Activated CD4-positive, alpha-beta T cell treated with anti-CD3 and anti-CD28 coated beads for 36 hours (primary cell): ENCODE data around the gene C1orf116. TPM values are rescaled to one million over a fixed set of nuclear protein-coding genes. Genes with fewer than 3 reads are reported as not detected.

ENCODE experiments used
- ATAC-seq: fragments of 200-7000 bp; cut with Tn5 transposase; one replicate; pipeline ENCODE4 v1.10.0; 2021; ENCODE audit warnings: mild to moderate bottlenecking, moderate library complexity
- CTCF ChIA-PET: fragments of 350-600 bp; sonication (Branson Sonifier 250); formaldehyde crosslinking; loops from one replicate; lab custom pipeline; 2021; ENCODE audit warnings: antibody characterized with exemption; lab: Charles Lee
- POLR2A ChIA-PET: fragments of 350-600 bp; sonication (Branson Sonifier 250); formaldehyde crosslinking; loops from one replicate; lab custom pipeline; 2021; ENCODE audit warnings: antibody characterized with exemption, inconsistent platforms; lab: Charles Lee
- DNase-seq: peaks from one replicate; pipeline ENCODE4 v3.0.0-alpha.2; 2020
- H3K27ac Mint-ChIP-seq: one replicate; pipeline ENCODE4 v1.8.0; 2021; ENCODE audit warnings: mixed read lengths
- H3K27me3 Mint-ChIP-seq: one replicate; pipeline ENCODE4 v1.8.0; 2021; ENCODE audit warnings: mixed read lengths
- H3K36me3 Mint-ChIP-seq: one replicate; pipeline ENCODE4 v1.8.0; 2021; ENCODE audit warnings: low read depth, mixed read lengths
- H3K4me1 Mint-ChIP-seq: one replicate; pipeline ENCODE4 v1.8.0; 2021; ENCODE audit warnings: mixed read lengths
- H3K4me3 Mint-ChIP-seq: one replicate; pipeline ENCODE4 v1.8.0; 2021; ENCODE audit warnings: mild to moderate bottlenecking, moderate library complexity, mixed read lengths
- H3K9me3 Mint-ChIP-seq: one replicate; pipeline ENCODE4 v1.8.0; 2021; ENCODE audit warnings: low read depth, mixed read lengths
- intact Hi-C, 2 experiments: fragments of 100-400 bp; cut with DNase I in 1 of 2; cut with micrococcal nuclease in 1 of 2; formaldehyde crosslinking; loops; one replicate each; pipeline versions ENCODE4 v1.14.2 to v1.15.1; 2022 to 2024; cut with DNase I, micrococcal nuclease
- total RNA-seq, 2 experiments: library from RNA; stranded (reverse); gene quantifications; one replicate each; pipeline ENCODE4 v1.2.3, GENCODE V29; 2021

The C1orf116 gene
- total RNA-seq, 2 experiments from 2014 or later, result 0.05 TPM; not detected in 1

DNA sequence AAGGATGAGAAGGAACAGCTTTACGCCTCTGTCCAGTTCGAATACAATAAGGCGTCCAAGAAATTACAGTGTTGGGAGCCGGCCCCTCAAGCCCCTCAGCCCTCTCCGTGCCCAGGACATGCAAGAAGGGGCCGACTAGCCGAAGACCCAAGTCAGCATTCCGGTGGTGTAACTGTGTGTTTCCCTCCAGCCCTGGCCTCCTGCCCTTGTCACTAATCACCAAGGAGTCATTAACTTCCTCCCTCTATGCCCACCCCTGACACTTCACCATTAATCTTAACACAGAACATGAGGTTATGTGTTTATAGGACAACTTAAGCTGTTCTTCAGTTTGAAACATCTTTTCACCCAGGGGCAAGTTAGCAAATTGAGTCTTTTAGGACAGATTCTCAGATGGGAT is 39.7 kb upstream of the C1orf116 start:
- Mint-ChIP-seq H3K27ac (no peak overlapping the region), H3K4me1 (peaks cover 29% of the 10 kb centered on the region), H3K27me3 (no peaks in the 10 kb centered on the region), H3K36me3 (peaks cover 2% of the 10 kb centered on the region), H3K9me3 (no peaks in the 10 kb centered on the region), H3K4me3 (no peak overlapping the region)
- DNase-seq, result no peak
- no peak for ATAC-seq
- ChIA-PET CTCF (interaction anchor here (1.1 to 5.2 kb wide), 5 partner anchors 10 to 451 kb away, joined by 3 to 38 read pairs (median 4); no protein-coding TSS in a partner anchor), POLR2A (interaction anchor here (0.6 kb wide), 1 partner anchor 170 kb away, joined by 5 read pairs; no protein-coding TSS in a partner anchor)
- intact Hi-C loops, result no loop called here

DNA sequence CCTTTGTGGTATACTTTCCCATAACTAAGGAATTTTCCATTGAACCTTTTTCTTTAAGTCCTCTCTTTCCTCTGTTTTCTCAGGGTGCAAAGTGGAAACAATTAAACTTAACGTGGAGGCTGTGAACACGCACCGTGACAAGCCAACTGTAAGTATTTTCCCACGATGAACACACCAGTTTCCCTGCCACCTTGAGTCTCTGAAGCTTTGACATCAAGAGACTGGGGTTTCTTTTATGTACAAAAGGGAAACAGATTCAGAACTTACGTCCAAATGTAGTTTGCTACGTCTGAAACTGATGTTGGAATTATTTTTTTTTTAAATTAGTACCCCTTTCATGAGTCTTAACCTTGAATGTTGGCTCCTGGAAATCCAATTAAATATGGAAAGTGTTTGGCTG is 38.9 kb upstream of the C1orf116 start:
- ChIA-PET CTCF (interaction anchor here (0.9 to 5.2 kb wide), 9 partner anchors 11 to 427 kb away, joined by 3 to 38 read pairs (median 4); partner anchors contain the start of gene PFKFB2), POLR2A (no interaction called here)
- Mint-ChIP-seq H3K9me3 (no peaks in the 10 kb centered on the region), H3K4me3 (no peak overlapping the region), H3K4me1 (peaks cover 29% of the 10 kb centered on the region), H3K36me3 (peaks cover 2% of the 10 kb centered on the region), H3K27me3 (no peaks in the 10 kb centered on the region), H3K27ac (no peak overlapping the region)
- DNase-seq, result no peak
- ATAC-seq, result no peak
- intact Hi-C loops, result no loop called here

DNA sequence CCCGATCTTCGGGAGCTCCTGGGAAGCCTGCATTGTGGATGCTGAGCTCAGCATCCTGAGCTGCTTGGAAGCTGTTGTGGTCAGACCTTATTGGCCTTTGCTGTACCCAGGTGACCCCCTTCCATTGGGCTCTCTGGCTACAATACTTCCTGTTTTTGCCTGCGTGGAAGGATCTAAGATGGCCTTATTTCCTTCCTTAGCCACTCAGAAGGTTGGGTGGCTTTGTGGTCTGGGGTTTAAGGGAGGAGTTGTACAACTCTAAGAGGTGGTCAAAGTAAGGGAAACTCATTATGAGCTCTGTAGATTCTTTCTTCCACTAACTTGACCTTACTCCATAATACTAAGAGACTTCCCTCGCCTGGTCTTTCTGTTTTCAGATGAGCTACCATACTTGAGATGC is 38.3 kb upstream of the C1orf116 start:
- CTCF ChIA-PET, result interaction anchor here (0.5 to 5.2 kb wide), 9 partner anchors 11 to 543 kb away, joined by 3 to 38 read pairs (median 4); partner anchors contain the start of gene PFKFB2
- DNase-seq (no peak), ATAC-seq (peak; percentile 28)
- Mint-ChIP-seq H3K27ac (peak overlapping the region; percentile 63), H3K4me1 (peaks cover 29% of the 10 kb centered on the region), H3K4me3 (no peak overlapping the region), H3K36me3 (peaks cover 2% of the 10 kb centered on the region), H3K27me3 (no peaks in the 10 kb centered on the region), H3K9me3 (no peaks in the 10 kb centered on the region)
- intact Hi-C loops, result no loop called here
- POLR2A ChIA-PET, result interaction anchor here (0.6 kb wide), 2 partner anchors 16 to 167 kb away, joined by 3 to 4 read pairs; no protein-coding TSS in a partner anchor

DNA sequence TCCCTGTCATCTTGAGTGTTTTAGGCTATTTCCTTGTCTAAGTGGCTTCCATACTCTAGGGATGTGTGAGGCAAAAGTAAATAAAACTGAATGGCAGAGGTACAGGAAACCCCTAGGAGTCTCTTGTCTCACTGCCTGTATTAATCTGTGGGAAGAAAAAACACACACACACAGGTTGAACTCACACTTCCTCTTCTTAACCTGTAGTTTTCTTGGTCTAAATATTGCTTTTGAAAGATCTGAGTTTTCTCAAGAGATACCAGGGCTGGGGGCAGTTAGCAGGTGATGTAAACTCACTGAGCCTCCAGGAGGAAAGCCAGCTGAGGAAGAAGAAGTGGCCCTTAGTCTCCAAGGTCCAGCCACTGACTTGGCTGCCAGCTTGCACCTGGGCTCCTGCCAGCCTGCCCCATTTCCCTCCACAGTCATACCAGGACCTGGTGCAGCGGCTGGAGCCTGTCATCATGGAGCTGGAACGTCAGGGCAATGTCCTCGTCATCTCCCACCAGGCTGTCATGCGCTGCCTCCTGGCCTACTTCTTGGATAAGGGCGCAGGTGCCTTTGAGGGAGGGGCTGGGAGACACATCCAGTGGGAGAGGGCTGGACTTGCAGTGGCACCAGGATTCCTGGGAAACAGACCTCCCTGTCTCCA is 37.4 kb upstream of the C1orf116 start:
- Mint-ChIP-seq H3K4me1 (peaks cover 29% of the 10 kb centered on the region), H3K4me3 (no peak overlapping the region), H3K27ac (no peak overlapping the region), H3K27me3 (no peaks in the 10 kb centered on the region), H3K9me3 (no peaks in the 10 kb centered on the region), H3K36me3 (peaks cover 2% of the 10 kb centered on the region)
- ChIA-PET CTCF (interaction anchor here (1.4 to 5.2 kb wide), 4 partner anchors 10 to 428 kb away, joined by 4 to 38 read pairs (median 8); no protein-coding TSS in a partner anchor), POLR2A (interaction anchor here (0.6 kb wide), 2 partner anchors 15 to 166 kb away, joined by 3 to 4 read pairs; no protein-coding TSS in a partner anchor)
- ATAC-seq, result no peak
- intact Hi-C loops, result no loop called here
- no peak for DNase-seq

DNA sequence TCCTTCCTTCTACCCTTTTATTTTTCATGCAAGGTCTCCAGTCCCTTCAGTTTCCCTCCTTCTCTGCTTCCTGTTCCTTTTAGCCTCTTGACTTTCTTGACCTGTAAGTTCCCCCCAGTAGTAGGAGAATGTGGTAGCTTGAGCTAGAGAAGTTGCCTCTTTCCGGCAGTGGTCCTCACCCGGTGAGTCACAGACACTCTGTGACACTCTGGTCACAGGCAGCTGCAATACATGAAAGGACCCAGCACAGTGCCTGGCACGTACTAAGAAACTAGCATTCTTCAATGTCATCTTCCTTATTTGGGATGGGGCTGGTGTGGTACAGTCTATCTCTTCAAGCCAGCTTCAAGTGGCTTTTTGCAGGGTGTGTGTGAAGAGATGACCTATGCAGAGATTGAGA is 36.5 kb upstream of the C1orf116 start:
- peaks cover 29% of the 10 kb centered on the region for H3K4me1 Mint-ChIP-seq
- peaks cover 2% of the 10 kb centered on the region for H3K36me3 Mint-ChIP-seq
- no peaks in the 10 kb centered on the region for H3K9me3 Mint-ChIP-seq
- no peak overlapping the region for H3K4me3 Mint-ChIP-seq
- ChIA-PET POLR2A (no interaction called here), CTCF (interaction anchor here (0.7 to 2.2 kb wide), 4 partner anchors 9 to 25 kb away, joined by 3 to 8 read pairs (median 6); no protein-coding TSS in a partner anchor)
- H3K27ac Mint-ChIP-seq, result peak overlapping the region; percentile 75
- DNase-seq, result peak; percentile 38
- peak; percentile 81 for ATAC-seq
- no peaks in the 10 kb centered on the region for H3K27me3 Mint-ChIP-seq
- intact Hi-C loops, result no loop called here

DNA sequence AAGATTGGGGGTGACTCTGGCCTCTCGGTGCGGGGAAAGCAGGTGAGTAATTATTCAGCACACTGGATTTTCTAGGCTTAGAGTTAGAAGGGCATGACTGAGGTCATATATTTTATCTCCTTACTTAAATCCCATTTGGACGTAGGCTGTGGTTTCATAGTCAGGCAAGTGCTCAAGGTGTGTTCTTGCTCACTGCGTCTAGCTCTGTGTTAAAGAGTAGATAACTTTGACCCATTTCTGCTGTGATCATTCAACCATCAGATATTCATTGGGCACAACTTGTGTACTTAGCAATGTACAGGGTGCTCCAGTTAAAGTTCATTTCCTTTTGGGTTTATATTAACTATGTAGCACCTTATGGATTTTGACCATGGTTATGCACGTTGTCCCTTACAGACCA is 35.1 kb upstream of the C1orf116 start:
- Mint-ChIP-seq H3K36me3 (peaks cover 2% of the 10 kb centered on the region), H3K4me3 (no peak overlapping the region), H3K27me3 (no peaks in the 10 kb centered on the region), H3K4me1 (peaks cover 29% of the 10 kb centered on the region), H3K27ac (no peak overlapping the region), H3K9me3 (no peaks in the 10 kb centered on the region)
- DNase-seq, result no peak
- ATAC-seq, result no peak
- intact Hi-C loops, result no loop called here
- POLR2A ChIA-PET, result no interaction called here
- CTCF ChIA-PET, result interaction anchor here (1.1 to 2.2 kb wide), 2 partner anchors 9 to 16 kb away, joined by 3 to 8 read pairs; no protein-coding TSS in a partner anchor

DNA sequence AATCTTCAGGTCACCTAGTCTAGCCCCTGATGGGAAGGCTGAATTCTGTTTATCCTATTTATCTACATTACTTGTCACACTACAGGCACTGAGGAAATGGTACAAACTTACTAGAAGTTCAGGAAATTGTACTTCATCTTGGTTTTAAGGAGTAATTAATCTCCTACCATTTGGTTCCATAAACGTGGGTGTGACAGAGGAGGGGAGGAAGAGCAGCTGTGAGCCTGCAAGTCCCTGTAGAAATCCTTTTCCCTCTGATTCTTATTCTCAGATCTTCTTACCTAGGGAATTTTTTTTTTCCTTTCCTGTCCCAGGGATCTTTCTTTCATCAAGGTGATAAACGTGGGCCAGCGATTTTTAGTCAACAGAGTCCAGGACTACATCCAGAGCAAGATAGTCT is 34.6 kb upstream of the C1orf116 start:
- Mint-ChIP-seq H3K27ac (no peak overlapping the region), H3K4me1 (peaks cover 29% of the 10 kb centered on the region), H3K4me3 (no peak overlapping the region), H3K27me3 (no peaks in the 10 kb centered on the region), H3K36me3 (peaks cover 2% of the 10 kb centered on the region), H3K9me3 (no peaks in the 10 kb centered on the region)
- ChIA-PET CTCF (no interaction called here), POLR2A (no interaction called here)
- intact Hi-C loops, result no loop called here
- DNase-seq (no peak), ATAC-seq (no peak)

DNA sequence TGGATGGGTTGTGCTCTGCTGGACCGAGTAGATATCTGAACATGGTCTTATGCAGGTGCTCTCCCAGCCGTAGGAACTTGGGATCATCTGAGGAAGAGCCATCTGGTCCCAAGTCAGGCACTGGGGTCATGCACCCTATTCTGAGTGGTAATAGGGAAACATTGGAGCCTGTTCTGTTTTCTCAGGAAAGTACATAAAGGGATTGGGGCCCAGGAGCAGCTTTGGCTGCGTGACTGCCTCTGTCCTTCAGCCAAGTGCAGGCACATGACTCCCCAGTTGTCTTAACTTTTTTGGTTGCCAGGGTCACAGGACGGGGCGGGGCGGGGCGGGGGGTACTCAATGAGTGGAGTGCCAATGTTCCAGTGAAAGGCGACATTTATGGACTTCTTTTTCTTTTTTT is 32.0 kb upstream of the C1orf116 start:
- intact Hi-C loops, result no loop called here
- Mint-ChIP-seq H3K4me3 (no peak overlapping the region), H3K27ac (no peak overlapping the region), H3K4me1 (peaks cover 6% of the 10 kb centered on the region), H3K9me3 (no peaks in the 10 kb centered on the region), H3K36me3 (peaks cover 2% of the 10 kb centered on the region), H3K27me3 (no peaks in the 10 kb centered on the region)
- ATAC-seq, result no peak
- DNase-seq, result no peak
- CTCF ChIA-PET, result interaction anchor here (0.6 kb wide), 2 partner anchors 9 to 14 kb away, joined by 3 to 6 read pairs; no protein-coding TSS in a partner anchor
- POLR2A ChIA-PET, result no interaction called here

DNA sequence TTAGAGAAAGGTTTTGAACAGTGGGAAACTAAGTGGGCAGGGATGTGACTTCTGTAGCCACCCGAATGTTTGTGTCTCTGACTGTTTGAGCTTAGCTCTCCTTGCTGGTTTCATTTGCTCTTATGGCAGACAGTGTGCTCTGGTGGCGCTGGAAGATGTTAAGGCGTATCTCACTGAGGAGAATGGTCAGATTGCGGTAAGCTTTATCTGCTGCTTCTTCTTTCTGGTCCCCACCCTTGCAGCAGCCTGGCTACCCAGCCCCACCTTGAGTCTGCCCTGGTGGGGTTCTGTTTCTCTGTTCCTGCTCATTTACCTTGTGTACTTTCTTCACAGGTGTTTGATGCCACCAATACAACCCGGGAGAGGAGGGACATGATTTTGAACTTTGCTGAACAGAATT is 30.5 kb upstream of the C1orf116 start:
- Mint-ChIP-seq H3K9me3 (no peaks in the 10 kb centered on the region), H3K36me3 (no peaks in the 10 kb centered on the region), H3K4me3 (no peak overlapping the region), H3K27me3 (no peaks in the 10 kb centered on the region), H3K27ac (no peak overlapping the region), H3K4me1 (no peaks in the 10 kb centered on the region)
- POLR2A ChIA-PET, result no interaction called here
- CTCF ChIA-PET, result interaction anchor here (0.6 kb wide), 2 partner anchors 128 to 685 kb away, joined by 3 read pairs; no protein-coding TSS in a partner anchor
- no peak for ATAC-seq
- intact Hi-C loops, result no loop called here
- DNase-seq, result no peak

DNA sequence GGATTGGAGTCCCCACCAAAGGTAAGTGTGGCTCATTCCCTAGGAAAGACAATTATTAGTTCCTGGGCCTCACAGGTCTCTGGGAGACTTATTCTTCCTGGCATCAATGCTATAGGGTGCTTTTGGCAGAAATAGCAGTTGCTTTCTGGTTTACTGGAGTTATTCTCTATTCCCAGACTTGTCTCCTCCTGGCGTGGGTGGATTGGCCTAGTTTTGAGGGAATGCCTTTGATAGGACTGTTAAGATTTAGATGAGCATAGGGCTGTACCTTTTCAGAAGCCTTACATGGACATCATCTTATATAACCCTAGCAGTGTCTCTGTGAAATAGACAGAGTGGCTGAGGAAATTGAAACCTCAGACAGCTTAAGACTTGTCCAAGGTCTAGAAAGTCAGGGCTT is 29.5 kb upstream of the C1orf116 start:
- H3K27ac Mint-ChIP-seq, result no peak overlapping the region
- ChIA-PET POLR2A (no interaction called here), CTCF (no interaction called here)
- H3K4me3 Mint-ChIP-seq, result no peak overlapping the region
- H3K9me3 Mint-ChIP-seq, result no peaks in the 10 kb centered on the region
- ATAC-seq, result no peak
- no peaks in the 10 kb centered on the region for H3K4me1 Mint-ChIP-seq
- intact Hi-C loops, result no loop called here
- H3K27me3 Mint-ChIP-seq, result no peaks in the 10 kb centered on the region
- DNase-seq, result no peak
- no peaks in the 10 kb centered on the region for H3K36me3 Mint-ChIP-seq

DNA sequence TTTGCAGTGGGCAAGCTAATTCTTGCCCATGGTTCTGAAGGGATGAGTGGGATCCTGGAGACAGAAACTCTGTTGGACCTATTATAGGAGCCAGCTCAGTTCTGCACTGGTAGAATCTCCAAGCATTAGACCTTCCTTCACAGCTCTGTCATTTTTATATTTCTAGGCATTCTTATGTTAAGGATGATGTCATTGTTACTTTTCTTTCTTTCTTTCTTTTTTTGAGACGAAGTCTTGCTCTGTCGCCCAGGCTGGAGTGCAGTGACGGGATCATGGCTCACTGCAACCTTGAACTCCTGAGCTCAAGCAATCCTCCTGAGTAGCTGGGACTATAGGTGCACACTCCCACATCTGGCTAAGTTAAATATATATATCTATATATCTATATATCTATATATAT is 28.0 kb upstream of the C1orf116 start:
- DNase-seq (no peak), ATAC-seq (no peak)
- Mint-ChIP-seq H3K36me3 (no peaks in the 10 kb centered on the region), H3K27ac (no peak overlapping the region), H3K4me3 (no peak overlapping the region), H3K4me1 (no peaks in the 10 kb centered on the region), H3K9me3 (no peaks in the 10 kb centered on the region), H3K27me3 (no peaks in the 10 kb centered on the region)
- POLR2A ChIA-PET, result interaction anchor here (0.5 kb wide), 1 partner anchor 610 kb away, joined by 3 read pairs; no protein-coding TSS in a partner anchor
- intact Hi-C loops, result no loop called here
- CTCF ChIA-PET, result interaction anchor here (0.6 to 2.5 kb wide), 6 partner anchors 9 to 125 kb away, joined by 3 to 13 read pairs (median 7); no protein-coding TSS in a partner anchor
